ENCODE results near the gene CNP.
A peak's percentile ranks its signal among the peaks of the same experiment; 100 is the strongest.
"Not testable (repeated sequence)": the region's sequence is repeated elsewhere in the genome, so short reads cannot be mapped to it uniquely, and the experiment has no call there.

Gene CNP

DNA sequence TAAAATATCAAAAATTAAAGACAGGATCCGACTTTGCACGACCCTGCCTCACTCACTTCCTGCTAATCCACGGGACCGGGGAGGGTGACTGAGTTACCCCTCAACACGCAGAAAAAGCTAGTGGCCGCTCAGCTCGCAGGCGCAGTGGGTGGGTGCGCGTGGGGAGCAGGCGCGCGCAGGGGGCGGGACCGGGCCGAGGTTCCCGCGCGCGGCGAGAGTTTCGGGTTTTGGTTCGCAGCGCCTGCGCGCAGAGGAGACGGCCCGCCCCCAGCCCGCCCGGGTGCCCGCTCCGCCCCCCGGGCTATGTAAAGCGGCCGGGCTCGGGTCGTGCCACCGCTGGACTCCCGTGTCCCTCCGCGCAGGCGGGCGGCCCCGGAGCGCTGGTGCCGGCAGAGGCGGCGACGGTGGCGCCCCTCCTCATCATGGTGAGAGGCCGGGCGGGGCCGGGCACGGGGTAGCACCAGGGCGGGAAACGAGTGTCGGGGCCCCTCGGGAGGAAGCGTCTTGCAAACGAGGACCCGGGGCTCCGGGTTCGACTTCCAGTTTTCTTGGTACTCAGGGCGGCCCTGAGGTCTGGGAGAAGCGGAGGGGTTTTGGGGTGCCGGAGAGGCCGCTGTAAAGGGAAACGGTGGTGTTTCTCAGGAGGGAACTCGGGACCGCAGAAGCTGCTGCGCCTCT lies at the start of gene CNP:
TSS of gene CNP (plus strand) at position 333 of the 678 bp plus-strand sequence. CDS start at position 423, 90 bp downstream.
- DNase-seq = peak; percentile 94

- DNase-seq = no peak
Observed at GRCh38 chr17:41917192-41917591, 49.4 kb upstream of the CNP start.

GRCh38 chr17:41917679-41918313 lies 48.8 kb upstream of the CNP start:
- peak; percentile 55 for DNase-seq

GRCh38 chr17:41918314-41919164 lies 48.1 kb upstream of the CNP start, which contains the start of gene ACLY:
TSS of gene ACLY (minus strand) at chr17:41918951. CDS start at chr17:41913873, 5,078 bp downstream.
- peak; percentile 98 for DNase-seq

GRCh38 chr17:41919165-41919817 lies 47.3 kb upstream of the CNP start:
- DNase-seq = no peak

DNA sequence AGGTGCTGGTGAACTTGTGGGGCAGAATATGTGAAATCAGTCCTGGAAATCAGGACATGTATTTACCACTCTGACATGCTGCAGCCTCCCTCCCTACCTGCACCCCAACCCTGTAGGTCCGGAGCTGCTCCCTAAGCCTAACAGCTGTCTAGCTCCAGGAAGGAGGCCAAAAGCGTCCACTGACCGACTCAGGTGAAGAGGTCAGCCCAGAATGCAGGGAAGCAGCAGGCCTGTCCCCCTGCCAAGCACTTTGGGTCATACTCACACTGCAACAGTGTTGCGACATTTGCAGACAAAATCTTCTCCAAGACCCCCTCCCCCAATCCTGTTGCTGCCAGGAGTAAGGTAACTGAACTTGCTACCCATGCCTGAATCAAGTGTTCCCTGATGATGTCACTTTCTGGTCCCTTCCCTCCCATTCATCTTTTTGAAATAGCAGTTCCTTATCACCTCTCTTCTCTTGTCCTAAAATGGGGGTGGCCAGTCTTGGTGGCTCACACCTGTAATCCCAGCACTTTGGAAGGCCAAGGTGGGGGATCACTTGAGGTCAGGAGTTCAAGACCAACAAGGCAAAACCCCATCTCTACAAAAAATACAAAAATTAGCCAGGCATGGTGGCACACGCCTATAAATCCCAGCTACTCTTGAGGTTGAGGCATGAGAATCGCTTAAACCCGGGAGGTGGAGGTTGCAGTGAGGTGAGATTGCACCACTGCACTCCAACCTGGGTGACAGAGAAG lies 46.6 kb upstream of the CNP start:
- DNase-seq = no peak

DNA sequence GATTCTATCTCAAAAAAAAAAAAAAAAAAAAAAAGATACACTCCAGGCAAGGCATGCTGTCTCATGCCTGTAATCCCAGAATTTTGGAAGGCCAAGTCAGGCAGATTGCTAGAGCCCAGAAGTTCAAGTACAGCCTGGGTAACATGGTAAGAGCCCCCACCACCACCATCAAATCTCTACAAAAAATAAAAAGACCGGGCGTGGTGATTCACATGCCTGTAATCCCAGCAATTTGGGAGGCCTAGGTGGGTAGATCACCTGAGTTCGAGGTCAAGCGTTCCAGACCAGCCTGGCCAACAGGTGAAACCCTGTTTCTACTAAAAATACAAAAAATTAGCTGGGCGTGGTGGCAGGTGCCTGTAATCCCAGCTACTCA lies 46.0 kb upstream of the CNP start:
- DNase-seq = no peak

GRCh38 chr17:41925991-41926590 lies 40.5 kb upstream of the CNP start:
- DNase-seq = no peak

GRCh38 chr17:41928693-41929251 lies 37.8 kb upstream of the CNP start:
- no peak for DNase-seq

- peak; percentile 97 for DNase-seq
Observed at GRCh38 chr17:41930009-41930832, 36.4 kb upstream of the CNP start, which contains the start of gene ODAD4. TSS of gene ODAD4 (plus strand) at chr17:41930617. CDS start at chr17:41930724, 107 bp downstream.

GRCh38 chr17:41930833-41931156 lies 35.8 kb upstream of the CNP start:
- not testable (repeated sequence) for DNase-seq

GRCh38 chr17:41931715-41932114 lies 34.9 kb upstream of the CNP start:
- not testable (repeated sequence) for DNase-seq

DNA sequence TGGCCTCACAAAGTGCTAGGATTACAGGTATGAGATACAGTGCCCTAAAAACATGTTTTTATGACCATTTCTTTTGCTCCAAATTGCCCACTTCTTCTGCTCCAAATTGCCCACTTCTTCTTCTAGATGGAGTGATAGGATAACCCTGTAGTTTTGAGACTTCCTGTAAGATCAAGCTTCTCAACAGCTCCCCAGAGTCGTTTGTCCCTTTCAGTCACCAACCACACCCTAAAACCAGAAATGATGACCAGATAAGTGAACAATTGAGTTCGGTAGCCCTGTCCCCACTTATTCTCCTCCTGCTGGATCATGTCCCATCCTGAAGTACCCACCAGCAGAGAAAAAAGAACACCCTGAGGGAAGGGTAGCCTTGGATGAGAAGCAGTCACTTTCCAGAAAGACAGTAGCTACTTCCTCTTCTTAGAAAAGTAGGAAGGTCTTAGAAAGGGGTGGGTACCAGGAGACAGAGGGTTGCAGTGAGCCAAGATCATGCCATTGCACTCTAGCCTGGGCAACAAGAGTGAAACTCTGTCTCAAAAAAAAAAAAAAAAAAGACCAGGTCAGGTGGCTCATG lies 33.7 kb upstream of the CNP start:
- no peak for DNase-seq

GRCh38 chr17:41935641-41936040 lies 31.0 kb upstream of the CNP start:
- no peak for DNase-seq

- no peak for DNase-seq
Observed at GRCh38 chr17:41937970-41938954, 28.3 kb upstream of the CNP start.

GRCh38 chr17:41939044-41939692 lies 27.4 kb upstream of the CNP start:
- no peak for DNase-seq

DNA sequence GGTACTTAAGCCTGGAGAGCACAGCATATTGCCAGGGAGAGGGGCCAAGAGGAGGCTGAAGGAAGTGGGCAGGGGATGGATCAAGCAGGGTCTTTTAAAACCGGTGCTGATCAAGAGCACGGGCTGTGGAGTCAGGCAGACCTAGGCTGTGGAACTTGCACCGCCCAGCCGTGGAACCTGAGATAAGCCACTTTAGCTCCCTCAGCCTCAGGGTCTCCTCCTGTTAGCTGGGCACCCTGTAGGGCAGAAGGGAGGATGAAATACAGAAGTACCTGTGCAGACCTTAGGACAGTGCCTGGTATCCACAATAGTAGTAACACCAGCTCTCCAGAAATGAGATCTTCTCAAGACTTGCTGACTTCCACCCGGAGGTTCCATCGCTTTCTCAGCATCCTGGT lies 26.9 kb upstream of the CNP start:
- no peak for DNase-seq

- no peak for DNase-seq
Observed at GRCh38 chr17:41941168-41941567, 25.4 kb upstream of the CNP start.
